Right renal cortex interstitium (tissue), 3 donors: Measurements from ENCODE around the gene DRICH1. TPM values are rescaled to one million over a fixed set of nuclear protein-coding genes. Genes with fewer than 3 reads are reported as not detected.
"Not testable (repeated sequence)": the region's sequence is repeated elsewhere in the genome, so short reads cannot be mapped to it uniquely, and the experiment has no call there.

ENCODE experiments used
- DNase-seq, 3 donors: peaks; one replicate each; pipeline ENCODE4 v3.0.0-alpha.2; 2013; ENCODE audit warnings: low read depth in 3 of 3, low spot score in 2 of 3
- polyA plus RNA-seq, 3 donors: library from polyadenylated mRNA; unstranded; fragments of 120-200 nt; gene quantifications; one replicate each; pipeline ENCODE4 v1.2.1, GENCODE V29; 2013; ENCODE audit not compliant: insufficient read length in 3 of 3

The DRICH1 gene
- 1 to 10 TPM; 1.4 to 2.5 (median 1.7) TPM for polyA plus RNA-seq

GRCh38 chr22:23632178-23632577, at the start of gene DRICH1:
Gene DRICH1, minus strand, starts transcription at chr22:23632321. Its CDS starts 298 bp downstream, at chr22:23632023.
- DNase-seq, result no peak

GRCh38 chr22:23681026-23681809, 49.1 kb upstream of the DRICH1 start:
- no peak for DNase-seq

- no peak for DNase-seq
Observed at GRCh38 chr22:23678133-23678532, 46.0 kb upstream of the DRICH1 start.

GRCh38 chr22:23677701-23677995, 45.5 kb upstream of the DRICH1 start:
- DNase-seq, result no peak

GRCh38 chr22:23676841-23677700, 45.0 kb upstream of the DRICH1 start:
- DNase-seq, result not testable (repeated sequence)

- peak in 2 of 3 donors; percentile 1 to 10 for DNase-seq
Observed at GRCh38 chr22:23675502-23676415, 43.6 kb upstream of the DRICH1 start.

- DNase-seq, result not testable (repeated sequence)
Observed at GRCh38 chr22:23674886-23675501, 42.9 kb upstream of the DRICH1 start.

- DNase-seq, result no peak
Observed at GRCh38 chr22:23673826-23674690, 41.9 kb upstream of the DRICH1 start.

- DNase-seq, result no peak
Observed at GRCh38 chr22:23673050-23673620, 41.0 kb upstream of the DRICH1 start.

- not testable (repeated sequence) for DNase-seq
Observed at GRCh38 chr22:23672307-23673049, 40.4 kb upstream of the DRICH1 start.

GRCh38 chr22:23671387-23671786, 39.3 kb upstream of the DRICH1 start:
- not testable (repeated sequence) for DNase-seq

- DNase-seq, result no peak
Observed at GRCh38 chr22:23670378-23671295, 38.5 kb upstream of the DRICH1 start.

- DNase-seq, result not testable (repeated sequence)
Observed at GRCh38 chr22:23660381-23660780, 28.3 kb upstream of the DRICH1 start.

GRCh38 chr22:23657727-23658126, 25.6 kb upstream of the DRICH1 start:
- no peak for DNase-seq

GRCh38 chr22:23655891-23656475, 23.9 kb upstream of the DRICH1 start:
- DNase-seq, result no peak

- DNase-seq, result no peak
Observed at GRCh38 chr22:23652711-23653110, 20.6 kb upstream of the DRICH1 start.

- no peak for DNase-seq
Observed at GRCh38 chr22:23652286-23652685, 20.2 kb upstream of the DRICH1 start.
